DND-41 (cell line): ENCODE data around the gene ZSWIM8.

Experiments
- ATAC-seq: fragments of 200-7000 bp; cut with Tn5 transposase; 3 replicates; pipeline ENCODE4 v1.9.1; 2021; ENCODE audit warnings: low read depth; ENCODE audit not compliant: insufficient read depth
- DNase-seq: peaks from one replicate; pipeline ENCODE4 v3.0.0-alpha.2; 2020
- H2AFZ ChIP-seq: 2 replicates; pipeline ENCODE4 v1.6.0; 2012; ENCODE audit warnings: low read depth, low read length
- H3K27ac ChIP-seq: 2 replicates; pipeline ENCODE4 v1.5.1; 2012; ENCODE audit warnings: low read length, inconsistent platforms
- H3K27me3 ChIP-seq: fragments of 200-600 bp; sonication (generic); 2 replicates; pipeline ENCODE4 v1.6.0; 2012; ENCODE audit warnings: low read length, mild to moderate bottlenecking, inconsistent platforms; ENCODE audit not compliant: insufficient read depth, poor library complexity
- H3K36me3 ChIP-seq: 2 replicates; pipeline ENCODE4 v1.5.1; 2012; ENCODE audit warnings: low read length, inconsistent platforms; ENCODE audit not compliant: insufficient read depth
- H3K4me1 ChIP-seq: 2 replicates; pipeline ENCODE4 v1.5.1; 2012; ENCODE audit warnings: mild to moderate bottlenecking, low read length; ENCODE audit not compliant: insufficient read depth
- H3K4me2 ChIP-seq: 2 replicates; pipeline ENCODE4 v1.6.0; 2012; ENCODE audit warnings: mild to moderate bottlenecking, moderate library complexity, low read length, inconsistent platforms; ENCODE audit not compliant: insufficient read depth
- H3K4me3 ChIP-seq, 2 experiments: fragments of 200-600 bp in 1 of 2; shearing (Covaris generic) in 1 of 2; 2 replicates each; pipeline ENCODE4 v1.5.1; 2012 to 2016; ENCODE audit warnings: inconsistent platforms in 2 of 2, low read length in 2 of 2, mild to moderate bottlenecking in 2 of 2, low read depth in 1 of 2, moderate library complexity in 1 of 2
- H3K79me2 ChIP-seq: 2 replicates; pipeline ENCODE4 v1.6.0; 2012; ENCODE audit warnings: low read length, inconsistent platforms; ENCODE audit not compliant: insufficient read depth
- H3K9ac ChIP-seq: 2 replicates; pipeline ENCODE4 v1.6.0; 2012; ENCODE audit warnings: low read depth, mild to moderate bottlenecking, inconsistent platforms, low read length, moderate library complexity
- H3K9me3 ChIP-seq: 2 replicates; pipeline ENCODE4 v1.5.1; 2012; ENCODE audit warnings: low read length, moderate library complexity, mild to moderate bottlenecking, inconsistent platforms; ENCODE audit not compliant: insufficient read depth, severe bottlenecking
- H4K20me1 ChIP-seq: 2 replicates; pipeline ENCODE4 v1.6.0; 2012; ENCODE audit warnings: low read length; ENCODE audit not compliant: insufficient read depth
- EZH2 ChIP-seq: IDR thresholded peaks from 3 replicates; pipeline ENCODE4 v1.6.1; 2012; ENCODE audit warnings: borderline replicate concordance, low read depth, mild to moderate bottlenecking, moderate library complexity, low read length, inconsistent platforms; ENCODE audit not compliant: severe bottlenecking
- TF ChIP-seq, protein P1 (sequence below): IDR thresholded peaks from 2 replicates; pipeline ENCODE4 v1.5.1; 2012; ENCODE audit warnings: borderline replicate concordance, low read length, moderate library complexity, mild to moderate bottlenecking; ENCODE audit not compliant: poor library complexity, severe bottlenecking; ENCODE audit errors: extremely low read depth

Gene ZSWIM8

DNA sequence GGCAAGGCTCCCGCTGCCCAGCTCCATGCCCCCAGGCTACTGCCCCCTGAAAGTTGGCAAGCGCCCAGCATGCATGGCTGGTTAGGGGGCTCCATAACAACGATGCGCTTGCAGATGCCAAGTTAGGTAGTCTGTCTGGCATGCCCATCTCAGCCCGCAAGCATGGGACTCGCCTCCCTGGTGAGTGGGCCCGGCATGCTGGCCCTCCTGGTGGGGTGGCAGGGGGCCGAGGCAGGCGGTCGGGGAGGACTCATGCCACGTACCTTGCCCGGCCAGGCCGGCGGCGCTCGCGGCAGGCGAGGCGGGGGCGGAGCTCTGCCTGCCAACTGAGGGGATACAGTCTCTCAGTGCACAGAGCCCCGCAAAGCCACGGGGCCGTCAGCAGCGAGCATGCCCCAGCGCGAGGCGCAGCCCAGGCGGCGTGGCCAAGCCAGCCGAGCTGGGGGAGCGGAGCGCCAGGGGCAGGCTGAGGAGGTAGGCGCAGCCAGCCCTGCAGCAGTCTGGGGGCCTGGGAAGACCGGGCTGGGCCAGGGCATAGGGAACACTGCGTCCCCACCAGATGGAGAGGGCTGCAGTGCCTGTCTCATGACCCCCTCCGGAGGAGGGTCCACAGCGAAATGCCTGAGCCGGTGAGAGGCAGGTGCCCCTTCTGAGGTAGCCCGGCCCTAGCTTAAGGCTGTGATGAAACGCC is 54.0 kb downstream of the ZSWIM8 start:
- no peak for DNase-seq
- no peak for ATAC-seq
- Histone ChIP-seq H3K79me2 (no peaks in the 10 kb centered on the region), H3K4me2 (no peak overlapping the region), H3K36me3 (peaks cover 70% of the 10 kb centered on the region), H3K9me3 (no peaks in the 10 kb centered on the region), H3K4me3 (no peak overlapping the region), H3K27ac (no peak overlapping the region), H3K4me1 (no peaks in the 10 kb centered on the region), H3K27me3 (no peaks in the 10 kb centered on the region), H3K9ac (no peak overlapping the region), H4K20me1 (no peaks in the 10 kb centered on the region), H2AFZ (no peak overlapping the region)
- TF ChIP-seq, protein P1, sequence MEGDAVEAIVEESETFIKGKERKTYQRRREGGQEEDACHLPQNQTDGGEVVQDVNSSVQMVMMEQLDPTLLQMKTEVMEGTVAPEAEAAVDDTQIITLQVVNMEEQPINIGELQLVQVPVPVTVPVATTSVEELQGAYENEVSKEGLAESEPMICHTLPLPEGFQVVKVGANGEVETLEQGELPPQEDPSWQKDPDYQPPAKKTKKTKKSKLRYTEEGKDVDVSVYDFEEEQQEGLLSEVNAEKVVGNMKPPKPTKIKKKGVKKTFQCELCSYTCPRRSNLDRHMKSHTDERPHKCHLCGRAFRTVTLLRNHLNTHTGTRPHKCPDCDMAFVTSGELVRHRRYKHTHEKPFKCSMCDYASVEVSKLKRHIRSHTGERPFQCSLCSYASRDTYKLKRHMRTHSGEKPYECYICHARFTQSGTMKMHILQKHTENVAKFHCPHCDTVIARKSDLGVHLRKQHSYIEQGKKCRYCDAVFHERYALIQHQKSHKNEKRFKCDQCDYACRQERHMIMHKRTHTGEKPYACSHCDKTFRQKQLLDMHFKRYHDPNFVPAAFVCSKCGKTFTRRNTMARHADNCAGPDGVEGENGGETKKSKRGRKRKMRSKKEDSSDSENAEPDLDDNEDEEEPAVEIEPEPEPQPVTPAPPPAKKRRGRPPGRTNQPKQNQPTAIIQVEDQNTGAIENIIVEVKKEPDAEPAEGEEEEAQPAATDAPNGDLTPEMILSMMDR = no peak
- TF ChIP-seq EZH2 = no peak

DNA sequence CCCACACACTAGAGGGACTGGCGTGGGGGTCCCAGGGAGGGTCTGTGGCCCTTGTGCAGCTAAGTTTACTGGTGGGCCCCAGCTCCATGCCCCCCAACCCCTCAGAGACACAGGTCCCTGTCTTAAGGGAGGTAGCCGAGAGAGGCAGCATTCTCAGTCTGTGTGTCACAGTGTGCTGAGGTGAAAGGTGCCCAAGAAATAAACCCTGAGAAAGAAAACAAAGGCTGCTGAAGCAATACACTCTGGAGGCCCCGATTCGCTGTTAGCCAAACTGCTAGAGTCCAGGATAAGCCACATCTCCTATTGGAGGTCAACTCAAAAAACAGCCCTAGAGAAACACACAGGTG is 54.6 kb downstream of the ZSWIM8 start:
- Histone ChIP-seq H3K9me3 (no peaks in the 10 kb centered on the region), H3K4me2 (no peak overlapping the region), H2AFZ (no peak overlapping the region), H3K9ac (no peak overlapping the region), H4K20me1 (no peaks in the 10 kb centered on the region), H3K79me2 (no peaks in the 10 kb centered on the region), H3K4me3 (no peak overlapping the region), H3K36me3 (peaks cover 75% of the 10 kb centered on the region), H3K27ac (no peak overlapping the region), H3K27me3 (no peaks in the 10 kb centered on the region), H3K4me1 (no peaks in the 10 kb centered on the region)
- DNase-seq (no peak), ATAC-seq (no peak)
- TF ChIP-seq, protein P1 = no peak
- TF ChIP-seq EZH2 = no peak

DNA sequence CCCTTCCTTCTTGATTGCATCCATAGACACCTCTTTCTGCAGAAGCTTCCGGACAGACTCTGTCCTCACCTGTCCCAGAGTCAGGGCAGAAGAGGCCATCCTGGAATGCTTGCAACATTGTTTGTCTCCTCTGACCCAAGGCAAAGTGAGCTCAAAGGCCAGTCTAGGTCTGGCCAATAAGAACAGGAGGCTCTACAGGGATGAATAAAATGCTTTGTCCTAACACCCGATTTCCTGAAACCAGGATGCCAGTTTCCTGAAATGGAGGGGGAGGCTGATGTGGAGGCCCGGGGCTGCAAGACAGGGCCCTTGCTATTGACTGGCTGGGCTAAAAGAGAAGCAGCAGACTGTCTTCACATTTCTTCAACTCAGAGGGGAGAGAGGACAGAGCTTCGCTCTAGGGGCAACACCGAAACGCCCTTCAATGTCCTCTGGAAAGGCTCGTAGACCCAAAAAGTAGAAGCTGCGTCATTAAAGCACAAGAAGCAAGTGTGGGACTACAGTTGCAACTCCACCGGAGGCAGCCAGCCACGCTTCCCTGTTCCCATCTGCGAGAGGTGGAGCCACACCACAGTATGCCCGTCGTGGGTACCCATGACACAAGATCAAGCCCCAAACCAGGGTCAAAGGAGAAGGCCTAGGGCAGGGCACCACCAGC is 55.1 kb downstream of the ZSWIM8 start:
- no peak overlapping the region for H2AFZ ChIP-seq
- no peak overlapping the region for H3K4me2 ChIP-seq
- no peak overlapping the region for H3K27ac ChIP-seq
- no peak for TF ChIP-seq EZH2
- TF ChIP-seq, protein P1 = no peak
- H3K36me3 ChIP-seq = peaks cover 76% of the 10 kb centered on the region
- H3K9ac ChIP-seq = no peak overlapping the region
- DNase-seq (no peak), ATAC-seq (no peak)
- H3K27me3 ChIP-seq = no peaks in the 10 kb centered on the region
- H3K4me3 ChIP-seq = no peak overlapping the region
- no peaks in the 10 kb centered on the region for H3K79me2 ChIP-seq
- H3K9me3 ChIP-seq = no peaks in the 10 kb centered on the region
- no peaks in the 10 kb centered on the region for H4K20me1 ChIP-seq
- H3K4me1 ChIP-seq = no peaks in the 10 kb centered on the region
